AG04450 (cell line): Measurements from ENCODE around the gene EGLN1. TPM values are rescaled to one million over a fixed set of nuclear protein-coding genes. Genes with fewer than 3 reads are reported as not detected.

Experiments
- CTCF ChIA-PET: fragments of 300-600, 350-600 bp; formaldehyde crosslinking; extraction: SDS; loops from one replicate; lab custom pipeline; 2022; ENCODE audit warnings: antibody characterized with exemption, inconsistent platforms; lab: Charles Lee
- POLR2A ChIA-PET: fragments of 350-600 bp; formaldehyde crosslinking; extraction: SDS; loops from one replicate; lab custom pipeline; 2021; ENCODE audit warnings: antibody characterized with exemption, inconsistent platforms; lab: Yijun Ruan, JAX
- DNase-seq: peaks from one replicate; pipeline ENCODE4 v3.0.0-alpha.2; 2011; ENCODE audit warnings: low read depth, low spot score
- H3K27ac ChIP-seq: one replicate; pipeline ENCODE4 v1.5.1; 2012; ENCODE audit warnings: low read depth, low read length, control low read depth
- H3K27me3 ChIP-seq: one replicate; pipeline ENCODE4 v1.6.0; 2012; ENCODE audit warnings: low read length; ENCODE audit not compliant: control insufficient read depth, insufficient read depth
- H3K4me3 ChIP-seq: 2 replicates; pipeline ENCODE4 v1.5.1; 2011; ENCODE audit warnings: mild to moderate bottlenecking, low read depth, low read length, control low read depth
- H3K9me3 ChIP-seq: 2 replicates; pipeline ENCODE4 v1.5.1; 2012; ENCODE audit warnings: low read length; ENCODE audit not compliant: control insufficient read depth, insufficient read depth
- polyA plus RNA-seq: library from polyadenylated mRNA; depleted of rRNA; stranded (reverse); fragments of >200 nt; gene quantifications from 2 replicates; pipeline ENCODE4 v1.2.3, GENCODE V29; 2011
- TF ChIP-seq, protein P1 (sequence below): IDR thresholded peaks from 2 replicates; pipeline ENCODE4 v1.5.1; 2011; ENCODE audit warnings: low read depth, low read length, control low read depth, inconsistent platforms

EGLN1 gene
- polyA plus RNA-seq, 1 experiment = 48.2 TPM

DNA sequence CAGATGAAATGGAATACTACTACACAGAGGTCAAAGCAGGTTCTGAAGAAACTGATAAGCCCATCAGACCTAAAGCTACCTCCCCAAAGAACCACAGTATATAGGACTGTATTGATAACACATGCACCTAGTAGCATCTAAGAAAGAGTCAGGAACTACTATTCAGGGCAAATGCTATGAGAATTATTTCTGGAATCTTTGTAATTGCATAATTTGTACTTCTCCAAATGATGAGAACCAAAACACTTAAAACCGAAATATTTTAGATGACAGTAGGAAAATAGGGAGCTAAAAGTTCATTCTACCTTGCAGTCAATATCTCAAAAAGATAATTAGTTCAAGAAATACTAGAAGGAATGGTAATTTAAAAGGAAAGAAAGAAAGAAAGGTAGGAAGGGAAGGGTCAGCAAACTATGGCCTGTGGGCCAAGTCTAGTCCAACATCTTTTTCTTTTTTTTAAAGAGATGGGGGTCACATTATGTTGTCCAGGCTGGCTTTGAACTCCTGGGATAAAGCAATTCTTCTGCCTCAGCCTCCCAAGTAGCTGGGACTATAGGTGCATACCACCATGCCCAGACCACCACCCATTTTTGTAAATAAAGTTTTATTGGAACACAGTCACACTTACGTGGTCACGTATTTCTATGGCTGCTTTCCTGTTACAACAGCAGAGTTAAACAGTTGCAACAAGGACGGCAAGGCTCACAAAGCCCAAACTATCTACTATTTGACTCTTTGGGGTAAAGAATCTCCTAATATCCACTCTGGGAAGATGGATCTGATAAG, 24.0 kb downstream of the EGLN1 start:
- Histone ChIP-seq H3K27ac (no peak overlapping the region), H3K4me3 (no peak overlapping the region), H3K27me3 (no peaks in the 10 kb centered on the region), H3K9me3 (no peaks in the 10 kb centered on the region)
- no peak for DNase-seq
- CTCF ChIA-PET = interaction anchor here (0.8 to 1.0 kb wide), 2 partner anchors 16 to 192 kb away, joined by 3 read pairs; no protein-coding TSS in a partner anchor
- TF ChIP-seq, protein P1, sequence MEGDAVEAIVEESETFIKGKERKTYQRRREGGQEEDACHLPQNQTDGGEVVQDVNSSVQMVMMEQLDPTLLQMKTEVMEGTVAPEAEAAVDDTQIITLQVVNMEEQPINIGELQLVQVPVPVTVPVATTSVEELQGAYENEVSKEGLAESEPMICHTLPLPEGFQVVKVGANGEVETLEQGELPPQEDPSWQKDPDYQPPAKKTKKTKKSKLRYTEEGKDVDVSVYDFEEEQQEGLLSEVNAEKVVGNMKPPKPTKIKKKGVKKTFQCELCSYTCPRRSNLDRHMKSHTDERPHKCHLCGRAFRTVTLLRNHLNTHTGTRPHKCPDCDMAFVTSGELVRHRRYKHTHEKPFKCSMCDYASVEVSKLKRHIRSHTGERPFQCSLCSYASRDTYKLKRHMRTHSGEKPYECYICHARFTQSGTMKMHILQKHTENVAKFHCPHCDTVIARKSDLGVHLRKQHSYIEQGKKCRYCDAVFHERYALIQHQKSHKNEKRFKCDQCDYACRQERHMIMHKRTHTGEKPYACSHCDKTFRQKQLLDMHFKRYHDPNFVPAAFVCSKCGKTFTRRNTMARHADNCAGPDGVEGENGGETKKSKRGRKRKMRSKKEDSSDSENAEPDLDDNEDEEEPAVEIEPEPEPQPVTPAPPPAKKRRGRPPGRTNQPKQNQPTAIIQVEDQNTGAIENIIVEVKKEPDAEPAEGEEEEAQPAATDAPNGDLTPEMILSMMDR = no peak
- POLR2A ChIA-PET = no interaction called here

DNA sequence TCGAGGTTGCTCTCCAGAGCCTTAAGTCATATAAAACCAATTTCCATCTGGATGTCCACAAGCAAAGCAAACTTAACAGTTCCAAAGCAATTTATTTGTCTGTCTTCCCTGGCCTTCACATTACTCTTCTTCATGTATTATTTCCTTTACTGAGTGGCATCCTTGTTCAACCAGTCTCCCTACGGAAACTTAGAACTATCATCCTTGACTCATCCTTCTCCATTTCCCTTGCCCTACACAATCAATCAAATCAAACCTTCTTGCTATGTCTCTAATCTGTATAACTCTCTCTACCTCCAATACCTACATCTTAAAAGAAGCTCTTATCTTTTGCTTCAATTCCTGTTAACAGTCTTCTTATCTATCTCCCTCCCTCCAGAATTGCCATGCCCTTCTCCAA, 25.4 kb downstream of the EGLN1 start:
- Histone ChIP-seq H3K27me3 (no peaks in the 10 kb centered on the region), H3K27ac (no peak overlapping the region), H3K9me3 (no peaks in the 10 kb centered on the region), H3K4me3 (no peak overlapping the region)
- CTCF ChIA-PET = no interaction called here
- DNase-seq = no peak
- POLR2A ChIA-PET = no interaction called here
- TF ChIP-seq, protein P1 = no peak

DNA sequence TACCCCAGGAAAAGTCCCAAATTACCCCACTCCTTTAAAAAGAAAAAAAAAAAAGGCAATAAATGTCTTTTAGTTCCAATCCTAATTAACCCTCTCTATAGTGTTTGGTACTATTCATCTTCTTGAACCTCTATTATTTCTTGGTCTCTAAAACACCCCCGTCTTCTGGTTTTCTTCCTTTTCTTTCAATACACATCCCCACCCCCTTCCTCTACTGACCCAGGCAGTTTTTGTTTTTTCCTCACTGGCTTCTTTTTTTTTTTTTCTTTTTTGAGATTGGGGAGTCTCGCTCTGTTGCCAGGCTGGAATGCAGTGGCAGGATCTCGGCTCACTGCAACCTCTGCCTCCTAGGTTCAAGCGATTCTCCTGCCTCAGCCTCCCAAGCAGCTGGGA, 26.1 kb downstream of the EGLN1 start:
- H3K4me3 ChIP-seq = no peak overlapping the region
- CTCF ChIA-PET = no interaction called here

DNA sequence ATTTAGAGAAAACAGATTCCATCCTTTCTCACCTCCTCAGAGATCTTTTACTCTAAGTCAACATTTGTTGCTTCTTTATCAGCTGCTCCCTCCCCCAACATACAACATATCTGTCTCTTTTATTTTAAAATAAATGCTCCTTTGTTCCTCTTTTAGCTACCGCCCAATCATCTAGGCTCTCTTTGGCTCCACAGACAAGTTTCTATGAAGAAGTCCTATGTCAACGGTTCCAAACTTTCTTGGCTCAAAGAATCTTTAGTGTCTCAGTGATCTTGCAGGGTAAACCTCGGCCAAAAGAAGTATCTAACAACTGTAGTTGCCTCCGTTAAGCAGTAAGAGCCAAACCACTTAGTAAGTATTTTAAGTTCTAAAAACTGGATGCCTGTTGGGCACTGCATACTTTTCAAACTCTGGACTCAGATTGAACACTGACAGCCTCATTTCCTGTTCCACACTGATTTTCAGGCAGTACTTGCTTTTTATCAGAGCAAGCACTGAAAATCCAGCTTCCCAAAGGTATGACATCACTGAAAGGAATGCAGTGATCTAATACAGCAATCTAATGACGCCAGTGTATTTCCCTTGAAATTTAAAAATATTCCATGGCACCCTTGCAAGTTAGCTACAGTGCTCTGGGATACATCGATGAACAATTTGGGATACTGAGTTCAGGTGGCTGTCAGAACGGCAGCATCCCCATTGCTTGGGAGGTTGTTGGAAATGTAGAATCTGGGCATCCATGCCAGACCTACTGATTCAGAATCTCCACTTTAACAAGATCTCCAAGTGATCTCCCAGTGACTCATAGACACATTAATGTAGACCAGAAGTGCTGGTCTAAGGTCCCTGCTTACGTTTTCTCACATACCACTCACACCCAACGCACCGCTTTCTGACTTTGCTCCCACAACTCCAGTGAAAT, 26.8 kb downstream of the EGLN1 start:
- peak overlapping the region; percentile 91 for H3K27ac ChIP-seq
- H3K27me3 ChIP-seq = no peaks in the 10 kb centered on the region
- no peaks in the 10 kb centered on the region for H3K9me3 ChIP-seq
- POLR2A ChIA-PET = no interaction called here
- CTCF ChIA-PET = no interaction called here
- peak; percentile 82 for DNase-seq
- TF ChIP-seq, protein P1 = no peak
- peak overlapping the region; percentile 17; the same call in 1 of the 2 replicates for H3K4me3 ChIP-seq

More for the DNA sequence above, 26.1 kb downstream of the EGLN1 start:
- Histone ChIP-seq H3K27me3 (no peaks in the 10 kb centered on the region), H3K27ac (peak overlapping the region; percentile 91), H3K9me3 (no peaks in the 10 kb centered on the region)
- TF ChIP-seq, protein P1 = no peak
- no peak for DNase-seq
- POLR2A ChIA-PET = no interaction called here
